ENCODE measurements around the gene TMCC3.
A peak's percentile ranks its signal among the peaks of the same experiment; 100 is the strongest.
"Not testable (repeated sequence)": the region's sequence is repeated elsewhere in the genome, so short reads cannot be mapped to it uniquely, and the experiment has no call there.

The TMCC3 gene

GRCh38 chr12:94650143-94651056 lies at the start of gene TMCC3:
Gene TMCC3 (minus strand): TSS chr12:94650557. CDS start chr12:94650430, 127 bp downstream.
- DNase-seq, result peak in 1 of 2 experiments; percentile 3

GRCh38 chr12:94699801-94700200 lies 49.4 kb upstream of the TMCC3 start:
- no peak for DNase-seq

- DNase-seq, result no peak
Observed at GRCh38 chr12:94698578-94698977, 48.2 kb upstream of the TMCC3 start.

- DNase-seq, result no peak
Observed at GRCh38 chr12:94697631-94698030, 47.3 kb upstream of the TMCC3 start.

GRCh38 chr12:94694732-94695131 lies 44.4 kb upstream of the TMCC3 start:
- DNase-seq, result no peak

GRCh38 chr12:94692826-94693225 lies 42.5 kb upstream of the TMCC3 start:
- DNase-seq, result not testable (repeated sequence)

GRCh38 chr12:94690198-94690771 lies 39.9 kb upstream of the TMCC3 start:
- DNase-seq, result no peak

GRCh38 chr12:94689646-94690036 lies 39.3 kb upstream of the TMCC3 start:
- no peak for DNase-seq

- no peak for DNase-seq
Observed at GRCh38 chr12:94689002-94689645, 38.8 kb upstream of the TMCC3 start.

GRCh38 chr12:94687891-94688290 lies 37.5 kb upstream of the TMCC3 start:
- DNase-seq, result no peak

GRCh38 chr12:94686834-94687628 lies 36.7 kb upstream of the TMCC3 start:
- no peak for DNase-seq

- DNase-seq, result no peak
Observed at GRCh38 chr12:94684416-94685142, 34.2 kb upstream of the TMCC3 start.

- DNase-seq, result no peak
Observed at GRCh38 chr12:94679554-94680195, 29.3 kb upstream of the TMCC3 start.

- no peak for DNase-seq
Observed at GRCh38 chr12:94678849-94679248, 28.5 kb upstream of the TMCC3 start.

- no peak for DNase-seq
Observed at GRCh38 chr12:94678379-94678778, 28.0 kb upstream of the TMCC3 start.

- DNase-seq, result no peak
Observed at GRCh38 chr12:94677778-94678177, 27.4 kb upstream of the TMCC3 start.

- DNase-seq, result no peak
Observed at GRCh38 chr12:94676922-94677321, 26.6 kb upstream of the TMCC3 start.

GRCh38 chr12:94676031-94676641 lies 25.8 kb upstream of the TMCC3 start:
- DNase-seq, result no peak

- no peak for DNase-seq
Observed at GRCh38 chr12:94674835-94675234, 24.5 kb upstream of the TMCC3 start.

- DNase-seq, result no peak
Observed at GRCh38 chr12:94674051-94674451, 23.7 kb upstream of the TMCC3 start.

- no peak for DNase-seq
Observed at GRCh38 chr12:94673496-94673895, 23.1 kb upstream of the TMCC3 start.

Data from activated CD4-positive, alpha-beta T cell treated with anti-CD3 and anti-CD28 coated beads, Interleukin-2, amount 50 U/mL, for 4 hours (primary cell).